ENCODE measurements around the gene THSD8. TPM values are rescaled to one million over a fixed set of nuclear protein-coding genes. Genes with fewer than 3 reads are reported as not detected.
"Not testable (repeated sequence)": the region's sequence is repeated elsewhere in the genome, so short reads cannot be mapped to it uniquely, and the experiment has no call there.

Gene THSD8
- total RNA-seq, 1 donor from 2014 or later, result 2.8 TPM

GRCh38 chr19:12806242-12807081 is 4.6 kb downstream of the THSD8 start, which contains the start of gene RNASEH2A:
TSS of gene RNASEH2A (plus strand) at chr19:12806584. CDS start at chr19:12806674, 90 bp downstream.
- intact Hi-C loops (cut with DNase I), result no loop called here
- ATAC-seq, result peak; percentile 93
- peak within 1 kb of the TSS; percentile 32 for H3K27ac ChIP-seq

GRCh38 chr19:12815088-12815487 is 13.2 kb downstream of the THSD8 start:
- intact Hi-C loops (cut with DNase I), result no loop called here
- H3K4me3 ChIP-seq, result no peak overlapping the region
- no peaks in the 10 kb centered on the region for H3K27me3 ChIP-seq
- no peaks in the 10 kb centered on the region for H3K4me1 ChIP-seq
- peaks cover 14% of the 10 kb centered on the region for H3K36me3 ChIP-seq
- H3K27ac ChIP-seq, result no peak overlapping the region
- no peaks in the 10 kb centered on the region for H3K9me3 ChIP-seq
- no peak for ATAC-seq
- TF ChIP-seq CTCF (IDR thresholded peaks at IDR 0.05), result no peak
- no peak for DNase-seq

More at GRCh38 chr19:12806242-12807081, 4.6 kb downstream of the THSD8 start, which contains the start of gene RNASEH2A:
- peak within 1 kb of the TSS; percentile 67 for H3K4me3 ChIP-seq
- peaks cover 15% of the 10 kb centered on the region for H3K4me1 ChIP-seq
- no peak for TF ChIP-seq CTCF (IDR thresholded peaks at IDR 0.05)
- H3K9me3 ChIP-seq, result no peaks in the 10 kb centered on the region
- H3K36me3 ChIP-seq, result peaks cover 8% of the 10 kb centered on the region
- peak; percentile 95 for DNase-seq
- H3K27me3 ChIP-seq, result no peaks in the 10 kb centered on the region

- H3K36me3 ChIP-seq, DNase-seq, ATAC-seq: not testable (repeated sequence)
These were observed 15.3 kb downstream of the THSD8 start for GRCh38 chr19:12817188-12817587.

GRCh38 chr19:12817810-12818209 is 15.9 kb downstream of the THSD8 start:
- H3K36me3 ChIP-seq; DNase-seq; ATAC-seq; intact Hi-C loops (cut with DNase I); H3K27me3 ChIP-seq; H3K9me3 ChIP-seq; H3K4me1 ChIP-seq; H3K4me3 ChIP-seq; H3K27ac ChIP-seq: not testable (repeated sequence)

More at GRCh38 chr19:12817188-12817587, 15.3 kb downstream of the THSD8 start:
- H3K4me3 ChIP-seq; H3K4me1 ChIP-seq; H3K9me3 ChIP-seq; intact Hi-C loops (cut with DNase I); H3K27ac ChIP-seq; H3K27me3 ChIP-seq: not testable (repeated sequence)

DNA sequence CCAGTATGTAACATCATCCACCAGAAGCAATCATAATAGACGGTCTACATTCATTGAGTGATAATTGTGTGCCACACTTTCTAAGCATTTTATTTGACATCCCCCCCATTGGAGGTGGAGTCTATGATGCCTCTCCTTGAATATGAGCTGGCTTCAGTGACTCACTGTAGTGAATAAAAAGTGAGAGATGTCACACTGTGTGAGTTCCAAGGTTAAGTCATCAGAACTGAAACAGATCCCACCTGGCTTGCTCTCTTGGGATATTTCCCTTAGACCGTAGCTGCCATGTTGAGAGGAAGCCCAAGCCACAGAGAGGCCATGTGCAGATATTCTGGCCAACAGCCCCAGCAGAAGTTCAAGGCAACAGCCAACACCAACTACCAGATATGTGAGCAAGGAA is 19.9 kb downstream of the THSD8 start:
- H3K4me3 ChIP-seq, result no peak overlapping the region
- no peaks in the 10 kb centered on the region for H3K4me1 ChIP-seq
- no peaks in the 10 kb centered on the region for H3K36me3 ChIP-seq
- no peak for DNase-seq
- ATAC-seq, result no peak
- intact Hi-C loops (cut with DNase I), result no loop called here
- H3K9me3 ChIP-seq, result no peaks in the 10 kb centered on the region
- peaks cover 26% of the 10 kb centered on the region for H3K27me3 ChIP-seq
- no peak for TF ChIP-seq CTCF (IDR thresholded peaks at IDR 0.05)
- H3K27ac ChIP-seq, result no peak overlapping the region

GRCh38 chr19:12825254-12826131 is 23.6 kb downstream of the THSD8 start:
- DNase-seq (no peak), ATAC-seq (peak; percentile 57)
- H3K4me1 ChIP-seq, result peaks cover 6% of the 10 kb centered on the region
- peaks cover 61% of the 10 kb centered on the region for H3K27me3 ChIP-seq
- H3K4me3 ChIP-seq, result no peak overlapping the region
- TF ChIP-seq CTCF (IDR thresholded peaks at IDR 0.05), result peak; percentile 28
- no peak overlapping the region for H3K27ac ChIP-seq
- intact Hi-C loops (cut with DNase I), result no loop called here
- no peaks in the 10 kb centered on the region for H3K36me3 ChIP-seq
- no peaks in the 10 kb centered on the region for H3K9me3 ChIP-seq

Data from upper lobe of right lung (tissue), 1 donor.